Activated CD4-positive, CD25-positive, alpha-beta regulatory T cell treated with anti-CD3 and anti-CD28 coated beads, Interleukin-2, amount 50 U/mL, for 16 hours (primary cell): ENCODE data around the gene UBE2J1.
"Not testable (repeated sequence)": the region's sequence is repeated elsewhere in the genome, so short reads cannot be mapped to it uniquely, and the experiment has no call there.

ENCODE experiments used
- DNase-seq: peaks from one replicate; pipeline ENCODE4 v3.0.0-alpha.2; 2020; ENCODE audit warnings: low read depth, low spot score

The UBE2J1 gene

GRCh38 chr6:89321131-89321970 is 31.2 kb downstream of the UBE2J1 start:
- DNase-seq = no peak

DNA sequence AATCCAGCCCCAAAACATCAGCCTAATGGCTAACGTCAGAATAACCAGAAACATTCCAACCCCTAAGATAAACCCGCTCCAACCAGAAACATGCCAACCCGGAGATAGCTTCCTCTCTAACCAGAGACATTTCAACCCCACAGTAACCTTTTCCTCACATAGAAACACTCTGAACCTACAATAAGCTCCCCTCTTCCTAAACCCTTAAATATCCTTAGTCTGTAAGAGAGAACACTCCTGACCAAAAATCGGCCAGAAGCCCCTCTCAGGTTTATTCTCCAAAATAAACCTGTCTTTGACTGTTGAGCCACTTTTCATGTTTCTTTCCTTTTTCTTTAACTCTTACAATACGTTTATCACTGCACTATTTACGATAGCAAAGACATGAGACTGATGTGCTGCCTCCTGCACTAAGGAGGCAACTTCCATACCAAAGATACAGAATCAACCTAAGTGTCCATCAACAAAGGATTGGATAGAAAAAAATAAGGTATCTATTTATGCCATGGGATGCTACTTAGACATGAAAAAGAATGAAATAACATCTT is 32.4 kb downstream of the UBE2J1 start:
- no peak for DNase-seq

GRCh38 chr6:89317067-89317466 is 35.5 kb downstream of the UBE2J1 start:
- DNase-seq = no peak

- DNase-seq = no peak
Observed at GRCh38 chr6:89315249-89315885, 37.2 kb downstream of the UBE2J1 start, which contains the start of gene GABRR2. GABRR2 (minus strand) TSS chr6:89315299; CDS start chr6:89315165, 134 bp downstream.

DNA sequence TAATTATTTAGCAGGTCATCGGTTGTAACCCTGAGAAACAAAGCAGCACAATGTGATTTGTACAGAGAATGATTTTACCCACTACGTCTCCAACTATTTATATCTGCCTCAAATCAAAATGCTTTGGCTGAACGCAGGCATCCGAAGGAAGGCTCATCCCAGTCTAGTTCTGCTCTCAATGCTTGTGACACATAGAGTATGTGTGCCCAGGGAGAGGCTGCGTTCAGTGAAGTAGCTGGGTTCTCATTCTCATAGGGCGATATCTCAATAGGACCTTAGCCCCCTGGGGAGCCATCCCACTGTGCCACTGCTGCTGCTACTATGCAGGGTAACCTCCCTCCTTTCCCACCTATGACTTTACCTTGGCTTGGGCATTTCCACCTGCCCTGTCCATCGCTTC is 37.8 kb downstream of the UBE2J1 start:
- DNase-seq = no peak

DNA sequence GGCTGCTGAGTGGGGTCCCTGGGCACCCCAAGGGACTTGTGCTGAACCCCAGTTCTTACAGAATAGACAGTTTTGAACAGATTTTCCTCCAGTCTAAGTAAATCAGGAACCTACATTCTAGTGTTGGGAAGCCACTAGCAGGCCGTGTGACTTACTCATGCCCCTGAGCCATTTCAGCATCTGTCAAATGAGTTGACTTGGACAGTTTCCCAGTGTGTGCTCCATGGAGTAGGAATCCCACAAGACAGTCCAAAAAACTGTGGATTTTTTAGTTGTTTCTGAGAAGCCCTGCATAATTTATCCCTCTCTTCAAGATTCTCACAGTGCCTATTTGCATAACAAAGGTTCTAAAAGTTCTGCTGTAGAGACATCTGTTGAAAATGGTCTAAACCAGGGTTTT is 39.5 kb downstream of the UBE2J1 start:
- DNase-seq = no peak

GRCh38 chr6:89311853-89312531 is 40.5 kb downstream of the UBE2J1 start:
- DNase-seq = no peak

- no peak for DNase-seq
Observed at GRCh38 chr6:89311530-89311852, 41.0 kb downstream of the UBE2J1 start.

- DNase-seq = no peak
Observed at GRCh38 chr6:89310929-89311328, 41.6 kb downstream of the UBE2J1 start.

DNA sequence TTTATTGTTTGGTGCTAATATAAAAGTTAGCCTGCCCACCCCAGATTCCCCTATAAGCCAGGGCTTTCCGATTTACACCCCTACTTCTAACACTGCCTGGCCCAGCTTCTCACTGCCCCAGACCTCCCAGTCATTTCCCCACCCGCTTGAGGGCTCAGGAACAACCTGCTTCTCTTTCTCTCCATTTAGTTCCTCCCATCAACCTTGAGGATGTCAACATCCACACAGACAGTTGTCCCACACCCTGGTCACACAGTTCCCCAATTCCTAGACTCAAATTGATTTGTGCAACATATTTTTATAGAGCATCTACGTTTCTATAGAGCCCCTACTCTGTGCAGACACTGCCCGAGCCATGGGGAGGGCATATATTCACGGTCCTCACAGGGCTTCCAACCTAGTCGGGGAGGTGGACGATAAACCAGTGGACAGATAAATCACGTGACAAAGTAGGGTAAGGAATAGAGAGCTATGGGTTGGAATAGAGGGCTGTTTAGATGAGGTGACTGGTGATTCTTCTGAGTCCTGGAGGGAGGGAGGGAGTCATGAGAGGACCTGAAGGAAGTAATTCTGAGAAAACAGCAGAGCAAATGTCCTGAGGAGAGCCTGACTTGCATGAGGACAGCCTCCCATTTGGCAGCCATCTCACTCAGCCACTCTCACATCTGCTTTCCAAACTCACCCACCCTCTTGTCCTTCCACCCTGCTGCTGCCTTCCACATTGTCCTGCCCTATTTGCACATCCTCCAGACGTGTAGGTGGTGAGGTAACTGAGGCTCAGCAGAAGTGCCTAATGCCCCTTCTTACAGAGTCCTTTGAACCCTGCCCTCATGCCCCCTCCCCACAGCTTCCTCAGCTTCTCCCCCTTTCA is 43.8 kb downstream of the UBE2J1 start:
- DNase-seq = no peak

GRCh38 chr6:89304517-89304916 is 48.0 kb downstream of the UBE2J1 start:
- DNase-seq = not testable (repeated sequence)

- DNase-seq = no peak
Observed at GRCh38 chr6:89302936-89303335, 49.6 kb downstream of the UBE2J1 start.

GRCh38 chr6:89302195-89302770 is 50.2 kb downstream of the UBE2J1 start:
- no peak for DNase-seq

- DNase-seq = no peak
Observed at GRCh38 chr6:89301586-89302194, 50.8 kb downstream of the UBE2J1 start.

GRCh38 chr6:89299466-89299850 is 53.1 kb downstream of the UBE2J1 start:
- no peak for DNase-seq

- DNase-seq = no peak
Observed at GRCh38 chr6:89298680-89299465, 53.6 kb downstream of the UBE2J1 start.

- no peak for DNase-seq
Observed at GRCh38 chr6:89297695-89298351, 54.7 kb downstream of the UBE2J1 start.

DNA sequence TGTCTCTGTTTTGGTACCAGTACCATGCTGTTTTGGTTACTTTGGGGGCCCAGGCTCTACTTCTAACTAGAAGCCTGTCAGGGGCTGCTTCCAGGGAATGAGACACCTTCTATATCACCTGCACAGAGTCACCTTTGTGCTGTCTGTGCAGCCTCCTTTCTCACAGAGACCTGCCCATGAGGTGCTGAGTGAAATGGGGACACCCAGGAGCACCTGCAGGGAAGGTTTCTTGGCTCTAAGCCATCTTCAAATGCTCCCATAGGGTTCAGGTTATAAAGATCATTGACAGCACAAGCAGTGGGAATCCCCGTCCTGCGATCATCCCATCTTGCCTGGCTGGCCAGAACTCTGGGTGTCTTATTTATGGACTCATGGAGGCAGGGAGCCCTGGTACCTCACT is 56.5 kb downstream of the UBE2J1 start:
- DNase-seq = no peak

DNA sequence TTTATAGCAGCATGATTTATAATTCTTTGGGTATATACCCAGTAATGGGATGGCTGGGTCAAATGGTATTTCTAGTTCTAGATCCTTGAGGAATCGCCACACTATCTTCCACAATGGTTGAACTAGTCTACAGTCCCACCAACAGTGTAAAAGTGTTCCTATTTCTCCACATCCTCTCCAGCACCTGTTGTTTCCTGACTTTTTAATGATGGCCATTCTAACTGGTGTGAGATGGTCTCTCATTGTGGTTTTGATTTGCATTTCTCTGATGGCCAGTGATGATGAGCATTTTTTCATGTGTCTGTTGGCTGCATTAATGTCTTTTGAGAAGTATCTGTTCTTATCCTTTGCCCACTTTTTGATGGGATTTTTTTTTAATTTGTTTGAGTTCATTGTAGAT is 57.4 kb downstream of the UBE2J1 start:
- DNase-seq = not testable (repeated sequence)
